ENCODE measurements around the gene COL9A2.

COL9A2 gene

DNA sequence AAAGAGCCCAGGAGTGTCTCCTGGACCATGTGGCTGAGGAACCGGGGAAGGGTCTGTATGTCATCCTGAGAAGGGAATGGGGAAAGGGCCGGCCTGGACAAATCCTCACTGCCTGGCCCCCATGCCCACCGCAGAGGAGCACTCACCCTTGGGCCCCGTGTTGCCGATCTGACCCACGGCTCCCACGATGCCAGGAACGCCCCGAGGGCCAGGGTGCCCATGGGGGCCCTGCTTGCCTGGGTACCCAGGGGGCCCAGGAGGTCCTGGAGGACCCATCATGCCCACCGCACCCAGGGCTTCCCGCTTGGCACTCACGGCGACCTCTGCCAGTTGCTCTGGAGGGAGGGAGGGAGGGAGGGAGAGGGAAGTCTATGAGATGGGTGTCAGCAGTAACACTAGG is 14.6 kb downstream of the COL9A2 start:
- H3K9me3 Mint-ChIP-seq, result no peaks in the 10 kb centered on the region
- no peak overlapping the region for H3K4me3 Mint-ChIP-seq
- TF ChIP-seq, protein P1, sequence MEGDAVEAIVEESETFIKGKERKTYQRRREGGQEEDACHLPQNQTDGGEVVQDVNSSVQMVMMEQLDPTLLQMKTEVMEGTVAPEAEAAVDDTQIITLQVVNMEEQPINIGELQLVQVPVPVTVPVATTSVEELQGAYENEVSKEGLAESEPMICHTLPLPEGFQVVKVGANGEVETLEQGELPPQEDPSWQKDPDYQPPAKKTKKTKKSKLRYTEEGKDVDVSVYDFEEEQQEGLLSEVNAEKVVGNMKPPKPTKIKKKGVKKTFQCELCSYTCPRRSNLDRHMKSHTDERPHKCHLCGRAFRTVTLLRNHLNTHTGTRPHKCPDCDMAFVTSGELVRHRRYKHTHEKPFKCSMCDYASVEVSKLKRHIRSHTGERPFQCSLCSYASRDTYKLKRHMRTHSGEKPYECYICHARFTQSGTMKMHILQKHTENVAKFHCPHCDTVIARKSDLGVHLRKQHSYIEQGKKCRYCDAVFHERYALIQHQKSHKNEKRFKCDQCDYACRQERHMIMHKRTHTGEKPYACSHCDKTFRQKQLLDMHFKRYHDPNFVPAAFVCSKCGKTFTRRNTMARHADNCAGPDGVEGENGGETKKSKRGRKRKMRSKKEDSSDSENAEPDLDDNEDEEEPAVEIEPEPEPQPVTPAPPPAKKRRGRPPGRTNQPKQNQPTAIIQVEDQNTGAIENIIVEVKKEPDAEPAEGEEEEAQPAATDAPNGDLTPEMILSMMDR (IDR thresholded peaks at IDR 0.05; ENCODE audit: unreplicated experiment in 3 of 3), result no peak
- no peaks in the 10 kb centered on the region for H3K4me1 Mint-ChIP-seq
- no peaks in the 10 kb centered on the region for H3K36me3 Mint-ChIP-seq (ENCODE audit: low read depth)
- no peaks in the 10 kb centered on the region for H3K27me3 Mint-ChIP-seq (ENCODE audit: low read depth)
- no peak overlapping the region for H3K27ac Mint-ChIP-seq

DNA sequence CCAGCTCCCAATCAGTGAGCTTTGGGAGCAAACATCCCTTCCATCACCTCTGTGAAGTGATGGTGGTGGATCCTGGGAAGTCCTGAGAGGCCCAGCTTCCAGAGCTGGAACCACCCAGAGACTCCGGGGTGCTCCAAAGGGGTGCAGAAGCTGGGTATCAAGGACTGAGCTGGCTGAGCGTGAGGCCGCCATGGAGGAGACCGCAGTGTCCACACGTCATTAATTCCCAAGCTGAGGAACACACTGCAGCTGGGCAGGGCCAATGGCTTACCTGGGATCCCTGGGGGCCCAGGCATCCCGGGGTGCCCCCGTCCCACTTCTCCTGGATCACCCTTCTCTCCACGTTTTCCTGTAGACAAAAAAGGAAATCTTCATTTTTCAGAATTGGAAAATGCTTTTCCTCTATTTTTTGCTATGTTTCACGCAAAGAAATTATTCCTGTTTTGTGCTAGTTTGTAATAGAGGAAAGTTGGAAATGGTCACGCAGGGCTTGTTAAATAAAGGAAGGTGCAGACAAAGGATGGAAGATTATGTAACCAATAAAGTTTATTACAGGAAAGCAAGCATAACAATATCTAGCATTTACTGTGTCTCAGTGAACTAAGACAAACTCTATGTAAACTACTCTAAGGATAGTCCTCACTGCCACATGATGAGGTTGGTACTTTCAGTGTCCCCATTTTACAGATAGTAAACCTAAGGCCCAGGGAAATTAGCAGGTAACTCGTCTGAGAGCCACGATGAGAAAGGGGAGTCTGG is 15.4 kb downstream of the COL9A2 start:
- TF ChIP-seq, protein P1 (IDR thresholded peaks at IDR 0.05; ENCODE audit: unreplicated experiment in 3 of 3), result no peak
- Mint-ChIP-seq H3K27me3 (ENCODE audit: low read depth) (no peaks in the 10 kb centered on the region), H3K4me3 (no peak overlapping the region), H3K9me3 (no peaks in the 10 kb centered on the region), H3K36me3 (ENCODE audit: low read depth) (no peaks in the 10 kb centered on the region), H3K4me1 (no peaks in the 10 kb centered on the region), H3K27ac (no peak overlapping the region)

DNA sequence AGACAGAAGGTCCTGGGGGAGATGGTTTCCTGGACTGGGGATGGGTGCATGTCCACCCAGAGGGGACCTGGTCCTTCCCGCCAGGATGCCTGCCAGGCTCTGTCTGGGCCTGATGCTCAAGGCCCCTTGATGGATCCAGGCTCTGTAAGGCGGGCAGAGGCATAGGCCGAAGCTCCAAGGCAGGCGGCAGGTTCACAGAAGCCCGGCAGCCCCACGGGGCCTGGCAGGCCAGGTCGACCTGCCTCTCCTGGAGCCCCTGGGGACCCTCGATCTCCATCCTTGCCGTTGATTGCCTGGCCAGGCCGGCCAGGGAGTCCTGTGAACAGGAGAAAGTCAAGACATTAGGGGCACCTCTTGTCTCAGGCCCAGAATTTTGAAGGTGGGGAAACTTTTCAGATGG is 16.0 kb downstream of the COL9A2 start:
- Mint-ChIP-seq H3K36me3 (ENCODE audit: low read depth) (no peaks in the 10 kb centered on the region), H3K4me3 (no peak overlapping the region), H3K27ac (no peak overlapping the region), H3K9me3 (no peaks in the 10 kb centered on the region), H3K4me1 (no peaks in the 10 kb centered on the region), H3K27me3 (ENCODE audit: low read depth) (no peaks in the 10 kb centered on the region)
- TF ChIP-seq, protein P1 (IDR thresholded peaks at IDR 0.05; ENCODE audit: unreplicated experiment in 3 of 3), result no peak

DNA sequence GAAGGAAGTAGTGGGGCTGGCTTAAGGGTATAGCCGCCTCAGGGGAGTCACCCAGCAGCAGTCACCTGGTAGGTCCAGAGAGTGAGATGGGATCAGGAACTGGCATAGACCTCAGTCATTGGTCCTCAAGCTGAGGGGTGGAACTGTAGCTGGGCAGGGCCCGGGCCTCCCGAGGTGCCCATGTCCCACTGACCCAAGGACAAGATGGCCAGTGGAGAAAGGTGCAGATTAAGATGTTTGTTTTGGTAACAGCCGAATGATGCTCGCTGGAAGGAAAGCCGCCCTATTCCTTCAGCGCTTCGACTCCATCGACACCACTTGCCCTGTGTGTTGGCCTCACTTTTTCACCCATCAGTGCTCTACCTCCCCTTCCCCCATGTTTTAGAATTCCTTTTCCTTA is 16.4 kb downstream of the COL9A2 start:
- H3K27ac Mint-ChIP-seq, result no peak overlapping the region
- TF ChIP-seq, protein P1 (IDR thresholded peaks at IDR 0.05; ENCODE audit: unreplicated experiment in 3 of 3), result no peak
- no peaks in the 10 kb centered on the region for H3K27me3 Mint-ChIP-seq (ENCODE audit: low read depth)
- H3K4me3 Mint-ChIP-seq, result no peak overlapping the region
- H3K9me3 Mint-ChIP-seq, result no peaks in the 10 kb centered on the region
- H3K36me3 Mint-ChIP-seq (ENCODE audit: low read depth), result no peaks in the 10 kb centered on the region
- H3K4me1 Mint-ChIP-seq, result no peaks in the 10 kb centered on the region

DNA sequence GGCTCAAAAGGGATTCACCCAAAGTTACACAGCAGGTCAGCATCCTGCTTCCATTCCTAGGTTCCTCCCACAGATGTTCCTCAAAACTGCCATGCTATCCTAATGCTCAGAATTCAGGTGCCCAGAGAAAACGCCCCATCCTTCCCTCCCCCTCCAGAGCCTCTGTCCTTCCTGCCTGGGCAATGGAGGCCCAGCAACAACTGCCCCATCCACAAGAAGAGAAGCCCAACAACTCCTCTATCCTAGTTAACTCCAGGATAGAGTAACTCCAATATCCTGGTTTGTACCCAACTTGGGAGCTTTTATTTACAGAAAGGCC is 16.9 kb downstream of the COL9A2 start:
- no peaks in the 10 kb centered on the region for H3K27me3 Mint-ChIP-seq (ENCODE audit: low read depth)
- TF ChIP-seq, protein P1 (IDR thresholded peaks at IDR 0.05; ENCODE audit: unreplicated experiment in 3 of 3), result no peak
- H3K9me3 Mint-ChIP-seq, result no peaks in the 10 kb centered on the region
- H3K4me3 Mint-ChIP-seq, result no peak overlapping the region
- H3K36me3 Mint-ChIP-seq (ENCODE audit: low read depth), result no peaks in the 10 kb centered on the region
- H3K4me1 Mint-ChIP-seq, result no peaks in the 10 kb centered on the region
- H3K27ac Mint-ChIP-seq, result no peak overlapping the region

Measured in nephron (organoid).